Ishikawa (cell line): ENCODE data around the gene ZBTB32.

Source experiments
- CEBPB ChIP-seq: IDR thresholded peaks from 2 replicates; pipeline ENCODE4 v1.6.1; 2012
- CREB1 ChIP-seq: IDR thresholded peaks from 2 replicates; pipeline ENCODE4 v1.6.1; 2012; ENCODE audit warnings: low read depth
- EGR1 ChIP-seq: IDR thresholded peaks from 2 replicates; pipeline ENCODE4 v1.6.1; 2012
- EP300 ChIP-seq: IDR thresholded peaks from 2 replicates; pipeline ENCODE4 v1.6.1; 2012; ENCODE audit warnings: borderline replicate concordance
- FOXM1 ChIP-seq: IDR thresholded peaks from 2 replicates; pipeline ENCODE4 v1.6.1; 2012; ENCODE audit warnings: low read depth, borderline replicate concordance
- MAX ChIP-seq: IDR thresholded peaks from 2 replicates; pipeline ENCODE4 v1.6.1; 2012
- NFIC ChIP-seq: IDR thresholded peaks from 2 replicates; pipeline ENCODE4 v1.6.1; 2012
- RAD21 ChIP-seq: IDR thresholded peaks from 2 replicates; pipeline ENCODE4 v1.6.1; 2012; ENCODE audit warnings: low read depth
- REST ChIP-seq: IDR thresholded peaks from 2 replicates; pipeline ENCODE4 v1.6.1; 2012; ENCODE audit warnings: low read depth, mild to moderate bottlenecking
- TAF1 ChIP-seq: IDR thresholded peaks from 2 replicates; pipeline ENCODE4 v1.6.1; 2012; ENCODE audit warnings: low read depth, mild to moderate bottlenecking
- TCF12 ChIP-seq: IDR thresholded peaks from 2 replicates; pipeline ENCODE4 v1.6.1; 2012; ENCODE audit warnings: low read depth
- TEAD4 ChIP-seq: IDR thresholded peaks from 2 replicates; pipeline ENCODE4 v1.6.1; 2012
- USF1 ChIP-seq: IDR thresholded peaks from 2 replicates; pipeline ENCODE4 v1.6.1; 2012
- YY1 ChIP-seq: IDR thresholded peaks from 2 replicates; pipeline ENCODE4 v1.6.1; 2012; ENCODE audit warnings: low read depth
- ZBTB7A ChIP-seq: IDR thresholded peaks from 2 replicates; pipeline ENCODE4 v1.6.1; 2012; ENCODE audit warnings: low read depth

The ZBTB32 gene

GRCh38 chr19:35727053-35727955 is 22.9 kb downstream of the ZBTB32 start:
- TF ChIP-seq TAF1 (no peak), CREB1 (no peak), CEBPB (no peak), NFIC (no peak), USF1 (no peak), EGR1 (no peak)

- TF ChIP-seq TAF1 (no peak), YY1 (no peak), TCF12 (no peak), USF1 (no peak), FOXM1 (no peak)
Measured at GRCh38 chr19:35727956-35728706, 23.8 kb downstream of the ZBTB32 start.

GRCh38 chr19:35729021-35729420 is 24.7 kb downstream of the ZBTB32 start:
- TF ChIP-seq EP300 (no peak), REST (no peak), TCF12 (no peak), USF1 (no peak), MAX (no peak), EGR1 (no peak), TAF1 (no peak), ZBTB7A (no peak), CEBPB (no peak), TEAD4 (no peak), CREB1 (no peak), NFIC (no peak), RAD21 (no peak)

- TF ChIP-seq ZBTB7A = no peak
- TF ChIP-seq CEBPB = no peak
- TF ChIP-seq RAD21 = no peak
- TF ChIP-seq CREB1 = no peak
- no peak for TF ChIP-seq USF1
- TF ChIP-seq TAF1 = no peak
- TF ChIP-seq FOXM1 = no peak
- no peak for TF ChIP-seq REST
- no peak for TF ChIP-seq EGR1
- TF ChIP-seq YY1 = no peak
- no peak for TF ChIP-seq NFIC
- TF ChIP-seq MAX = no peak
Measured at GRCh38 chr19:35729763-35730162, 25.4 kb downstream of the ZBTB32 start.

- TF ChIP-seq EGR1 (no peak), CREB1 (no peak), MAX (no peak), ZBTB7A (no peak), REST (no peak), TCF12 (no peak), EP300 (no peak), YY1 (no peak), USF1 (no peak), TAF1 (no peak), TEAD4 (no peak), CEBPB (no peak), RAD21 (no peak), NFIC (no peak), FOXM1 (no peak)
Measured at GRCh38 chr19:35730326-35730725, 26.0 kb downstream of the ZBTB32 start.
